BJ (cell line): ENCODE results near the gene COG3. TPM values are rescaled to one million over a fixed set of nuclear protein-coding genes. Genes with fewer than 3 reads are reported as not detected.

Source experiments
- CTCF ChIA-PET: fragments of 350-600 bp; formaldehyde crosslinking; extraction: SDS; loops from one replicate; lab custom pipeline; 2021; ENCODE audit warnings: antibody characterized with exemption, inconsistent platforms; lab: Yijun Ruan, JAX
- POLR2A ChIA-PET: fragments of 300-600 bp; sonication (Branson Sonifier 250); formaldehyde crosslinking; extraction: SDS; loops from one replicate; lab custom pipeline; 2021; ENCODE audit warnings: antibody characterized with exemption; lab: Charles Lee
- DNase-seq: peaks from one replicate; pipeline ENCODE4 v3.0.0-alpha.2; 2011; ENCODE audit warnings: low read depth
- H3K27me3 ChIP-seq: 2 replicates; pipeline ENCODE4 v1.6.0; 2011; ENCODE audit warnings: low read length; ENCODE audit not compliant: control insufficient read depth, insufficient read depth
- H3K36me3 ChIP-seq: 2 replicates; pipeline ENCODE4 v1.5.1; 2011; ENCODE audit warnings: low read length; ENCODE audit not compliant: control insufficient read depth, insufficient read depth
- H3K4me3 ChIP-seq: 2 replicates; pipeline ENCODE4 v1.5.1; 2011; ENCODE audit warnings: low read depth, mild to moderate bottlenecking, control low read depth, low read length
- polyA plus RNA-seq: library from polyadenylated mRNA; depleted of rRNA; stranded (reverse); fragments of >200 nt; gene quantifications from 2 replicates; pipeline ENCODE4 v1.2.3, GENCODE V29; 2011; rRNA removed
- small RNA-seq: library from RNA; depleted of rRNA; stranded (forward); fragments of <200 nt; gene quantifications from one replicate; pipeline ENCODE3, GENCODE V24; 2012; ENCODE audit warnings: low replicate concordance, low read depth; ENCODE audit not compliant: insufficient read length
- TF ChIP-seq, protein P1 (sequence below): IDR thresholded peaks from 2 replicates; pipeline ENCODE4 v1.5.1; 2011; ENCODE audit warnings: low read depth, mild to moderate bottlenecking, control low read depth, inconsistent platforms, low read length, moderate library complexity; ENCODE audit not compliant: insufficient read depth

Gene COG3
- polyA plus RNA-seq, 1 experiment, result 13.9 TPM

DNA sequence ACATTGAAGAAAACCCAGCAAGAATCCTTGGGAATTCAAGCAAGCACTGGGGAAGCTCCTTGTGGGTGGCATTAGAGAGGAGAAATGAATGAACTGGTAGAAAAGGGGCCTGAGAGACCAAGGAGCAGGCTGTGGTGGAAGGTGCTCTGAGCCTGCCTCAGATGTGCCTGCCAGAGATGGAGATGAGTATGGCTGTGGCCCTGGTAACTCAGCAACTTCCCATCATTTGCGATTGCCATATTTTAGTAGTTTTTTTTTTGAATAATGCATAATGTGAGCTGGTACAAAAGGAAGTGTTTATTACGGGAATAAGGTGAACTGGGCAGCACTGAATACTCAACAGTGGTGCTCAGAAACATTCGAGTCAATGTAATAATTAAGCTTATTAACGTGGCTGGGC, 111.7 kb downstream of the COG3 start:
- Histone ChIP-seq H3K27me3 (peaks cover 5% of the 10 kb centered on the region), H3K4me3 (no peak overlapping the region), H3K36me3 (no peaks in the 10 kb centered on the region)
- POLR2A ChIA-PET, result no interaction called here
- CTCF ChIA-PET, result interaction anchor here (1.4 kb wide), 1 partner anchor 66 kb away, joined by 3 read pairs; no protein-coding TSS in a partner anchor
- DNase-seq, result no peak
- TF ChIP-seq, protein P1, sequence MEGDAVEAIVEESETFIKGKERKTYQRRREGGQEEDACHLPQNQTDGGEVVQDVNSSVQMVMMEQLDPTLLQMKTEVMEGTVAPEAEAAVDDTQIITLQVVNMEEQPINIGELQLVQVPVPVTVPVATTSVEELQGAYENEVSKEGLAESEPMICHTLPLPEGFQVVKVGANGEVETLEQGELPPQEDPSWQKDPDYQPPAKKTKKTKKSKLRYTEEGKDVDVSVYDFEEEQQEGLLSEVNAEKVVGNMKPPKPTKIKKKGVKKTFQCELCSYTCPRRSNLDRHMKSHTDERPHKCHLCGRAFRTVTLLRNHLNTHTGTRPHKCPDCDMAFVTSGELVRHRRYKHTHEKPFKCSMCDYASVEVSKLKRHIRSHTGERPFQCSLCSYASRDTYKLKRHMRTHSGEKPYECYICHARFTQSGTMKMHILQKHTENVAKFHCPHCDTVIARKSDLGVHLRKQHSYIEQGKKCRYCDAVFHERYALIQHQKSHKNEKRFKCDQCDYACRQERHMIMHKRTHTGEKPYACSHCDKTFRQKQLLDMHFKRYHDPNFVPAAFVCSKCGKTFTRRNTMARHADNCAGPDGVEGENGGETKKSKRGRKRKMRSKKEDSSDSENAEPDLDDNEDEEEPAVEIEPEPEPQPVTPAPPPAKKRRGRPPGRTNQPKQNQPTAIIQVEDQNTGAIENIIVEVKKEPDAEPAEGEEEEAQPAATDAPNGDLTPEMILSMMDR, result no peak

DNA sequence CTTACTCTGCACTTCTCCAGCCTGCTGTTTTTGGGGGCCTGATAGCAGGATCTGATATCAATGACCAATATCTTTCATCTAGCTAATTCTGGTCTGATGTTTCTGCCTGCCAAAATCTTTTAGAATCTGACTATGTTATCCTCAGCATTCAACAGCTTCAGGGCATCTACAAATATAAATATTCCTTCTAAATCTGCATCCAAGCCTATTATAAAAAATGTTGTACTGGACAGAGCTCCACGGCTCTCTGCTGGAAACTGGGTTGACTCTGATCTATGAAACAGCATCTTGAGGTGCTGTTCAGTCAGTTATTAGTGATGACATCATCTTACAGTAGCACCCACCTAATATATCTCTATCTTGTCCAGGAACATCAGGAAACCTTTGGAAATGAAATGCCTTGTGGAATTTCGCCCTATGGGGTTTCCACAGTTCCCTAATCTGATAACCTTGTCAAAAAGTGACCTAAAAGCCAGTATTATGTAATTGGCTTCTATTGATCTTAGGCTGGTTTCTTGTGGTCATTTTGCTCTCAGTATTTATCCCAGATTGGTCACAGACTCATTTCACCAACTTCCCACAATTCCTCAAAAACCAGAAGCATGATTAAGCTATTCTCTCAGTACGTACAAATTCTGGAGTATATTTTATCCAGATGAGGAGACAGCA, 117.8 kb downstream of the COG3 start:
- Histone ChIP-seq H3K36me3 (no peaks in the 10 kb centered on the region), H3K27me3 (peaks cover 4% of the 10 kb centered on the region), H3K4me3 (no peak overlapping the region)
- CTCF ChIA-PET, result interaction anchor here (1.3 kb wide), 1 partner anchor 13 kb away, joined by 3 read pairs; no protein-coding TSS in a partner anchor
- DNase-seq, result no peak
- POLR2A ChIA-PET, result no interaction called here
- TF ChIP-seq, protein P1, result no peak

DNA sequence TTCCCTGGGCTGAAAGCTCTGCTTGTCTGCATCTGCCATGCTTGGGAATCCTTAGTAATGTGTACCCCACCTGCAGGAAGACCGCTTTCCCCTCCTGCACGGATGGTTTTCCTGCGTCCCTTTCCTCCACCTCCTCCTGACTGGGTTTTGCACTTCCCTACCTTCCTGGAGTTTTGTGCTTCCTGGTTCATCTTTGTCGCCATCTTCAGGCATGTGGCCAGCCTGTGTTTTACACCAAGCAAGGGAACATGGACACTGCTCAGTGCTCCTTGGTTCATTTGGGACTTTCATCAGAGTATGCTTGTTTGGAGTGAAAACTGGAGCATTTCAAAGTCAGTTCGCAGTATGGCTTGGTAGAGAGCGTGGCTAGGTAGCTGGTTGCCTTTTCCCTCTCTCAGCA, 120.1 kb downstream of the COG3 start:
- ChIA-PET CTCF (no interaction called here), POLR2A (no interaction called here)
- Histone ChIP-seq H3K36me3 (no peaks in the 10 kb centered on the region), H3K27me3 (peaks cover 2% of the 10 kb centered on the region; the same call in 1 of the 2 replicates), H3K4me3 (no peak overlapping the region)
- TF ChIP-seq, protein P1, result peak; percentile 27; the same call in 1 of the 2 replicates
- no peak for DNase-seq

Small RNA genes within 50 kb of the gene (small RNA-seq; reads per million reads assigned to genes)
- gene RNA5SP27 (not detected), gene TIMM9P3 (not detected)

Other genes starting within 250 kb of the COG3 start
- gene TPT1, start 123.8 kb upstream of the COG3 start, polyA plus RNA-seq, result 2,445 and 5,635 TPM in 2 replicates
- gene SLC25A30, start 46.6 kb upstream of the COG3 start, polyA plus RNA-seq, result 10.4 and 13.7 TPM in 2 replicates
- not detected in 2 replicates for gene ERICH6B, start 150.8 kb downstream of the COG3 start, polyA plus RNA-seq
- gene CBY2, start 237.4 kb downstream of the COG3 start, polyA plus RNA-seq, result not detected in 2 replicates